Endothelial cell (in vitro differentiated cells): ENCODE results near the gene TBC1D14. TPM values are rescaled to one million over a fixed set of nuclear protein-coding genes. Genes with fewer than 3 reads are reported as not detected.
"Not testable (repeated sequence)": the region's sequence is repeated elsewhere in the genome, so short reads cannot be mapped to it uniquely, and the experiment has no call there.

Experiments
- DNase-seq: peaks from one replicate; pipeline ENCODE4 v3.0.0; 2021; ENCODE audit warnings: low spot score
- H3K27ac Mint-ChIP-seq: one replicate; pipeline ENCODE4 v1.8.0; 2021; ENCODE audit warnings: mixed read lengths, inconsistent platforms; ENCODE audit not compliant: unreplicated experiment
- H3K27me3 Mint-ChIP-seq: one replicate; pipeline ENCODE4 v1.8.0; 2021; ENCODE audit warnings: mild to moderate bottlenecking, moderate library complexity, mixed read lengths, inconsistent platforms; ENCODE audit not compliant: unreplicated experiment
- H3K36me3 Mint-ChIP-seq: one replicate; pipeline ENCODE4 v1.8.0; 2021; ENCODE audit warnings: mild to moderate bottlenecking, low read depth, mixed read lengths, inconsistent platforms; ENCODE audit not compliant: unreplicated experiment
- H3K4me1 Mint-ChIP-seq: one replicate; pipeline ENCODE4 v1.8.0; 2021; ENCODE audit warnings: mild to moderate bottlenecking, mixed read lengths, inconsistent platforms; ENCODE audit not compliant: unreplicated experiment
- H3K4me3 Mint-ChIP-seq: one replicate; pipeline ENCODE4 v1.8.0; 2021; ENCODE audit warnings: mild to moderate bottlenecking, mixed read lengths, inconsistent platforms; ENCODE audit not compliant: unreplicated experiment
- H3K9me3 Mint-ChIP-seq: one replicate; pipeline ENCODE4 v1.8.0; 2021; ENCODE audit warnings: mixed read lengths, inconsistent platforms; ENCODE audit not compliant: unreplicated experiment
- total RNA-seq: library from RNA; stranded (reverse); fragmentation: NEBNext Ultra II Directional; extraction: Animal tissue kit (Norgen Biotek cat#: 25700); gene quantifications from one replicate; pipeline ENCODE4 v1.2.1, GENCODE V29; 2021; ENCODE audit not compliant: unreplicated experiment
- TF ChIP-seq, protein P1 (sequence below): fragments of 200-600 bp; sonication (generic); IDR thresholded peaks from one replicate; pipeline ENCODE4 v1.5.0; 2021; ENCODE audit warnings: antibody characterized with exemption; ENCODE audit not compliant: unreplicated experiment

TBC1D14 gene
- total RNA-seq, 1 donor from 2014 or later, result 33.0 TPM

DNA sequence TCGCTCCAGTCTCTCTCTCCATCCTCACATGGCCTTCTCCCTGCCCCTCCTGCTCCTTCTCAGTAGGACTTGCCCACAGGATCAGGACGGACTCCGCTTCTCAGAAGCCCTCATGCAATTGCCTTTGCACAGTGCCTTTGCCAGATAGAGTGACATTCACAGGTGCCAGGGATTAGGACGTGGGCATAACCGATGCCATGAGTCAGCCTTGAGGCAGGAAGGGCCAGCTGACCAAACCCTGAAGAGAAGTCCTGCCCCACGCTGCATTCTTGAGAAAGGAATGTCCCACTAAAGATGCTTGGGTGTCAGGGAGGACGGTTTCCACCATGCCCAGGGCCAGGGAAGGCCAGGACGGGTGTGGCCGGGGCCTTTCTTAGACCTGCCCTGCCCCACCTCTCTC is 164.8 kb downstream of the TBC1D14 start:
- no peak overlapping the region for H3K27ac Mint-ChIP-seq
- H3K9me3 Mint-ChIP-seq, result no peaks in the 10 kb centered on the region
- no peak for DNase-seq
- no peaks in the 10 kb centered on the region for H3K36me3 Mint-ChIP-seq
- H3K27me3 Mint-ChIP-seq, result peaks cover 5% of the 10 kb centered on the region
- no peaks in the 10 kb centered on the region for H3K4me1 Mint-ChIP-seq
- TF ChIP-seq, protein P1, sequence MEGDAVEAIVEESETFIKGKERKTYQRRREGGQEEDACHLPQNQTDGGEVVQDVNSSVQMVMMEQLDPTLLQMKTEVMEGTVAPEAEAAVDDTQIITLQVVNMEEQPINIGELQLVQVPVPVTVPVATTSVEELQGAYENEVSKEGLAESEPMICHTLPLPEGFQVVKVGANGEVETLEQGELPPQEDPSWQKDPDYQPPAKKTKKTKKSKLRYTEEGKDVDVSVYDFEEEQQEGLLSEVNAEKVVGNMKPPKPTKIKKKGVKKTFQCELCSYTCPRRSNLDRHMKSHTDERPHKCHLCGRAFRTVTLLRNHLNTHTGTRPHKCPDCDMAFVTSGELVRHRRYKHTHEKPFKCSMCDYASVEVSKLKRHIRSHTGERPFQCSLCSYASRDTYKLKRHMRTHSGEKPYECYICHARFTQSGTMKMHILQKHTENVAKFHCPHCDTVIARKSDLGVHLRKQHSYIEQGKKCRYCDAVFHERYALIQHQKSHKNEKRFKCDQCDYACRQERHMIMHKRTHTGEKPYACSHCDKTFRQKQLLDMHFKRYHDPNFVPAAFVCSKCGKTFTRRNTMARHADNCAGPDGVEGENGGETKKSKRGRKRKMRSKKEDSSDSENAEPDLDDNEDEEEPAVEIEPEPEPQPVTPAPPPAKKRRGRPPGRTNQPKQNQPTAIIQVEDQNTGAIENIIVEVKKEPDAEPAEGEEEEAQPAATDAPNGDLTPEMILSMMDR, result no peak
- no peak overlapping the region for H3K4me3 Mint-ChIP-seq

DNA sequence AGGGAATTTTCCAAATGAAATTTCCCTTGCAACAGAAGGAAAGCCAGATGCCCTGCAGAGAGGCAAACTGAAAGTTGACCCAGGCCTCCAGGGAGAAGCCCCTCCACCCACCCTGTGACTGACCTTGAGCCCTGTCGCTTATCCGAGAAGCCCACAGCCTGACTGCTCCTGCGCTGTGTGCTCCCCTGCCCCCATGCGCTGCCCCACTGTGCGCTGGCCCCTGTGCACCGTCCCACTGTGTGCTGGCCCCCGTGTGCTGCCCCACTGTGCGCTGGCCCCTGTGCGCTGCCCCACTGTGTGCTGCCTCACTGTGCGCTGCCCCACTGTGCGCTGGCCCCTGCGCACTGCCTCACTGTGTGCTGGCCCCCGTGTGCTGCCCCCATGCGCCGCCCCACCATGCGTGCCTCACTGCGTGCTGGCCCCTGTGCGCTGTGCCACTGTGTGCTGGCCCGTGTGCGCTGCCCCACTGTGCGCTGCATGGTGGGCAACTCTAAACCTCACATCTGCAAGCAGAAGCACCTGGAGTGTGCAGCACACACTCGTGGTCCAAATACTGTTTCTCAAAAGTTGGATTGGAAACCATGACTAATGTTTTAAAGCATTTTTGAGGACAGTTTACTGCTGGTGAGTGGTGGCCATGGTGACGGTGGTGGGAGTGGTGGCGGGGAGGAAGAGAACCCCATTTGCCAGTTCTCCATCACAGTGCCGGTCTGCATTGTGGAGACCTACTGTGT is 166.5 kb downstream of the TBC1D14 start:
- Mint-ChIP-seq H3K36me3 (no peaks in the 10 kb centered on the region), H3K4me1 (no peaks in the 10 kb centered on the region), H3K27ac (no peak overlapping the region), H3K4me3 (no peak overlapping the region), H3K9me3 (no peaks in the 10 kb centered on the region), H3K27me3 (peaks cover 5% of the 10 kb centered on the region)
- TF ChIP-seq, protein P1, result no peak
- no peak for DNase-seq

DNA sequence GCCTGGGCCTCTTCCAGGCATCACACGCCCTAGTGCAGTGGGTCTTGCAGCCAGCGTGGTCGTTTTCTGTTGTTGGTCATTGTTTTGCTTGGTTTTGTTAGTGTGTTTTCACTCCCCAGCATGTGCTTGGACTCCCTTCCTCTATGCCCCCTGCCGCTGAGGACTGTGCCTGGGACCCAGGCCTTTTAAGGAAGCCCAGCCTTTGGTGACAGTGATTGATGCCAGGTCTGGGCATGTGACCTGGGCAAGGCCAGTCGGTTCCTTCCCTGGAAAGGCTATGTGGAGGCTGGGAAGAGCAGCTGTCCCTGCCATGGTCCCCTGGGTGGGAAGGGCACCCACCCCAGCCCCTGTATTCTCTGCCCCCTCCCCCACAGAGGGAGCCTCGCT is 167.1 kb downstream of the TBC1D14 start:
- TF ChIP-seq, protein P1, result no peak
- no peaks in the 10 kb centered on the region for H3K9me3 Mint-ChIP-seq
- no peak for DNase-seq
- H3K27ac Mint-ChIP-seq, result no peak overlapping the region
- H3K4me3 Mint-ChIP-seq, result no peak overlapping the region
- H3K36me3 Mint-ChIP-seq, result no peaks in the 10 kb centered on the region
- H3K4me1 Mint-ChIP-seq, result no peaks in the 10 kb centered on the region
- peaks cover 6% of the 10 kb centered on the region for H3K27me3 Mint-ChIP-seq

DNA sequence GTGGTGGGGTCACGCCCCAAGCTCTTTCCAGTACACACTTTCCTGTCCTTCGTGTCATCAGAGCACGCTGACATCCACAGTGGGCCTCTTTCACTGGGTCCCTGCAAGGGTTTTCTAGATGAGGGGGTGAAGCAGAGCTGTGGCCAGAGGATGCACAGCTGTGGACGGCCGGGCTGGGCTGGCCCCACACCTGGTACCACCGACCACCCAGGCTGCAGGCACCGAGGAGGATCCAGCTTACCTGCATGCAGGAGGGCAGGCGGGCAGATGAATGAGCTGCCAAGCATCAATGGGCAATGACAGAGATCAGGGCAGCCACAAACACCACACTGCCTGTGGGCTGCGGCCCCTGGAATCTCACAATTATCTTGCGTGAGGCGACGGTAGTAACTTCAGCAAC is 167.7 kb downstream of the TBC1D14 start:
- Mint-ChIP-seq H3K27me3 (peaks cover 6% of the 10 kb centered on the region), H3K9me3 (no peaks in the 10 kb centered on the region), H3K36me3 (no peaks in the 10 kb centered on the region), H3K27ac (no peak overlapping the region), H3K4me3 (no peak overlapping the region), H3K4me1 (no peaks in the 10 kb centered on the region)
- DNase-seq, result no peak
- TF ChIP-seq, protein P1, result no peak

DNA sequence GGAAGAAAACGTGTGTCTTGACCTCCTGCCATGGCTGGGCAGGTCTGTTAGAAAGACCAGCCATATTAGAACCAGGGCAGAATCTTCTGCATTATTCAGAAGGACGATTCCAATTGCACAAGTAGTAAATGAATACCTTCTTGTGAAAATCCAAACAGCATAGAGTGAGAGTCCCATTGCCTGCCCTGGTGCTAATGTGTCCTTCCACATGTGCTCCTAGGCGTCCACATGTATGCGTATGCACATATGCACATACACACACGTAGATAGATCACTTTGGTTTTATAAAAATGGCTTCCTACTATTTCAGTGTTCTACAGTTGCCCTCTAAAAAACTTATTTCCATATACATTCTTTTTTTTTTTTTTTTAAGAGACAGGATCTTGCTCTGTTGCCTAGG is 168.4 kb downstream of the TBC1D14 start:
- TF ChIP-seq, protein P1, result no peak
- no peak for DNase-seq

DNA sequence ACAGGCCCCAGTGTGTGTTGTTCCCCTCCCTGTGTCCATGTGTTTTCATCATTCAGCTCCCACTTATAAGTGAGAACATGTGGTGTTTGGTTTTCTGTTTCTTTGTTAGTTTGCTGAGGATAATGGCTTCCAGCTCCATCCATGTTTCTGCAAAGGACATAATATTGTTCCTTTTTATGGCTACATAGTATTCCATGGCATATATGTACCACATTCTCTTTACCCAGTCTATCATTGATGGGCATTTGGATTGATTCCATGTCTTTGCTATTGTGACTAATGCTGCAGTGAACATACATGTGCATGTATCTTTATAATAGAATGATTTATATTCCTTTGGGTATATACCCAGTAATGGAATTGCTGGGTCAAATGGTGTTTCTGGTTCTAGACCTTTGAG is 169.9 kb downstream of the TBC1D14 start:
- not testable (repeated sequence) for H3K27ac Mint-ChIP-seq, H3K9me3 Mint-ChIP-seq, H3K27me3 Mint-ChIP-seq, DNase-seq, H3K4me1 Mint-ChIP-seq, H3K4me3 Mint-ChIP-seq, H3K36me3 Mint-ChIP-seq

More for the DNA sequence above, 168.4 kb downstream of the TBC1D14 start:
- H3K27me3 Mint-ChIP-seq, result peaks cover 6% of the 10 kb centered on the region
- H3K4me1 Mint-ChIP-seq, result no peaks in the 10 kb centered on the region
- no peaks in the 10 kb centered on the region for H3K36me3 Mint-ChIP-seq
- no peak overlapping the region for H3K27ac Mint-ChIP-seq
- H3K9me3 Mint-ChIP-seq, result no peaks in the 10 kb centered on the region
- no peak overlapping the region for H3K4me3 Mint-ChIP-seq

DNA sequence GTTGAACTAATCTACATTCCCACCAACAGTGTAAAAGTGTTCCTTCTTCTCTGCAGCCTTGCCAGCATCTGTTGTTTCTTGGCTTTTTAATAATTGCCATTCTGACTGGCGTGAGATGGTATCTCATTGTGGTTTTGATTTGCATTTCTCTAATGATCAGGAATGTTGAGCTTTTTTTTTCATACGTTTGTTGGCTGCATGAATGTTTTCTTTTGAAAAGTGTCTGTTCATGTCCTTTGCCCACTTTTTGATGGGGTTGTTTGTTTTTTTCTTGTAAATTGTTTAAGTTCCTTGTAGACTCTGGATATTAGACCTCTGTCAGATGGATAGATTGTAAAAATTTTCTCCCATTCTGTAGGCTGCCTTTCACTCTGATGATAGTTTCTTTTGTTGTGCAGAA is 170.3 kb downstream of the TBC1D14 start:
- H3K4me1 Mint-ChIP-seq, H3K4me3 Mint-ChIP-seq, H3K9me3 Mint-ChIP-seq: not testable (repeated sequence)

More for the DNA sequence above, 170.3 kb downstream of the TBC1D14 start:
- H3K27me3 Mint-ChIP-seq, H3K36me3 Mint-ChIP-seq, DNase-seq, H3K27ac Mint-ChIP-seq: not testable (repeated sequence)
